ENCODE data around the gene DEPDC4. TPM values are rescaled to one million over a fixed set of nuclear protein-coding genes. Genes with fewer than 3 reads are reported as not detected.
A peak's percentile ranks its signal among the peaks of the same experiment; 100 is the strongest.

Gene DEPDC4
- total and polyA plus RNA-seq, 2 of the 13 experiments (the other 11 are each of a cell fraction or from before 2014, with no cell fraction given) = 2.2 to 5.7 TPM

- TF ChIP-seq, protein P1, sequence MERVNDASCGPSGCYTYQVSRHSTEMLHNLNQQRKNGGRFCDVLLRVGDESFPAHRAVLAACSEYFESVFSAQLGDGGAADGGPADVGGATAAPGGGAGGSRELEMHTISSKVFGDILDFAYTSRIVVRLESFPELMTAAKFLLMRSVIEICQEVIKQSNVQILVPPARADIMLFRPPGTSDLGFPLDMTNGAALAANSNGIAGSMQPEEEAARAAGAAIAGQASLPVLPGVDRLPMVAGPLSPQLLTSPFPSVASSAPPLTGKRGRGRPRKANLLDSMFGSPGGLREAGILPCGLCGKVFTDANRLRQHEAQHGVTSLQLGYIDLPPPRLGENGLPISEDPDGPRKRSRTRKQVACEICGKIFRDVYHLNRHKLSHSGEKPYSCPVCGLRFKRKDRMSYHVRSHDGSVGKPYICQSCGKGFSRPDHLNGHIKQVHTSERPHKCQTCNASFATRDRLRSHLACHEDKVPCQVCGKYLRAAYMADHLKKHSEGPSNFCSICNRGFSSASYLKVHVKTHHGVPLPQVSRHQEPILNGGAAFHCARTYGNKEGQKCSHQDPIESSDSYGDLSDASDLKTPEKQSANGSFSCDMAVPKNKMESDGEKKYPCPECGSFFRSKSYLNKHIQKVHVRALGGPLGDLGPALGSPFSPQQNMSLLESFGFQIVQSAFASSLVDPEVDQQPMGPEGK (CRISPR knock-in tag; IDR thresholded peaks at IDR 0.05) = peak; percentile 80
- TF ChIP-seq HNF4G (IDR thresholded peaks at IDR 0.05; ENCODE audit: borderline replicate concordance, low read depth, low read length) (no peak), HNF4G (CRISPR knock-in tag; IDR thresholded peaks at IDR 0.05; ENCODE audit: borderline replicate concordance, low read depth) (no peak), TBX3 (IDR thresholded peaks at IDR 0.05; ENCODE audit: borderline replicate concordance) (no peak), ZNF292 (CRISPR knock-in tag; IDR thresholded peaks at IDR 0.05; ENCODE audit: borderline replicate concordance, low read depth) (no peak), THRA (CRISPR knock-in tag; IDR thresholded peaks at IDR 0.05; ENCODE audit: borderline replicate concordance) (no peak), CBX2 (IDR thresholded peaks at IDR 0.05; ENCODE audit: low read depth, low read length) (no peak), CBX2 (CRISPR knock-in tag; IDR thresholded peaks at IDR 0.05; ENCODE audit: low read depth) (no peak), TBP (CRISPR knock-in tag; IDR thresholded peaks at IDR 0.05) (no peak), GABPB1 (CRISPR knock-in tag; IDR thresholded peaks at IDR 0.05) (peak; percentile 93), GFI1 (CRISPR knock-in tag; IDR thresholded peaks at IDR 0.05; ENCODE audit: borderline replicate concordance) (peak; percentile 57; the same call in 1 of the 2 replicates), ZBTB3 (CRISPR knock-in tag; IDR thresholded peaks at IDR 0.05; ENCODE audit: borderline replicate concordance, low read depth) (no peak), KAT2B (IDR thresholded peaks at IDR 0.05; ENCODE audit: borderline replicate concordance, low read depth, low read length) (no peak), PAX8 (CRISPR knock-in tag; IDR thresholded peaks at IDR 0.05; ENCODE audit: borderline replicate concordance) (no peak), FOXP4 (CRISPR knock-in tag; IDR thresholded peaks at IDR 0.05) (no peak)
- TF ChIP-seq, protein P2, sequence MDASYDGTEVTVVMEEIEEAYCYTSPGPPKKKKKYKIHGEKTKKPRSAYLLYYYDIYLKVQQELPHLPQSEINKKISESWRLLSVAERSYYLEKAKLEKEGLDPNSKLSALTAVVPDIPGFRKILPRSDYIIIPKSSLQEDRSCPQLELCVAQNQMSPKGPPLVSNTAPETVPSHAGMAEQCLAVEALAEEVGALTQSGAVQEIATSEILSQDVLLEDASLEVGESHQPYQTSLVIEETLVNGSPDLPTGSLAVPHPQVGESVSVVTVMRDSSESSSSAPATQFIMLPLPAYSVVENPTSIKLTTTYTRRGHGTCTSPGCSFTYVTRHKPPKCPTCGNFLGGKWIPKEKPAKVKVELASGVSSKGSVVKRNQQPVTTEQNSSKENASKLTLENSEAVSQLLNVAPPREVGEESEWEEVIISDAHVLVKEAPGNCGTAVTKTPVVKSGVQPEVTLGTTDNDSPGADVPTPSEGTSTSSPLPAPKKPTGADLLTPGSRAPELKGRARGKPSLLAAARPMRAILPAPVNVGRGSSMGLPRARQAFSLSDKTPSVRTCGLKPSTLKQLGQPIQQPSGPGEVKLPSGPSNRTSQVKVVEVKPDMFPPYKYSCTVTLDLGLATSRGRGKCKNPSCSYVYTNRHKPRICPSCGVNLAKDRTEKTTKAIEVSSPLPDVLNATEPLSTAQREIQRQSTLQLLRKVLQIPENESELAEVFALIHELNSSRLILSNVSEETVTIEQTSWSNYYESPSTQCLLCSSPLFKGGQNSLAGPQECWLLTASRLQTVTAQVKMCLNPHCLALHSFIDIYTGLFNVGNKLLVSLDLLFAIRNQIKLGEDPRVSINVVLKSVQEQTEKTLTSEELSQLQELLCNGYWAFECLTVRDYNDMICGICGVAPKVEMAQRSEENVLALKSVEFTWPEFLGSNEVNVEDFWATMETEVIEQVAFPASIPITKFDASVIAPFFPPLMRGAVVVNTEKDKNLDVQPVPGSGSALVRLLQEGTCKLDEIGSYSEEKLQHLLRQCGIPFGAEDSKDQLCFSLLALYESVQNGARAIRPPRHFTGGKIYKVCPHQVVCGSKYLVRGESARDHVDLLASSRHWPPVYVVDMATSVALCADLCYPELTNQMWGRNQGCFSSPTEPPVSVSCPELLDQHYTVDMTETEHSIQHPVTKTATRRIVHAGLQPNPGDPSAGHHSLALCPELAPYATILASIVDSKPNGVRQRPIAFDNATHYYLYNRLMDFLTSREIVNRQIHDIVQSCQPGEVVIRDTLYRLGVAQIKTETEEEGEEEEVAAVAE (CRISPR knock-in tag; IDR thresholded peaks at IDR 0.05; ENCODE audit: borderline replicate concordance) = no peak
Observed at GRCh38 chr12:100266835-100267602, at the start of gene DEPDC4, which contains the start of gene SCYL2 (continued).
